Stimulated activated CD8-positive, alpha-beta memory T cell treated with anti-CD3 and anti-CD28 coated beads, Interleukin-12 subunit alpha, Interleukin-12 subunit beta, amount 100 ng/mL, for 24 hours (primary cell): Measurements from ENCODE around the gene ILF2.

Source experiments
- DNase-seq: peaks from one replicate; pipeline ENCODE4 v3.0.0-alpha.2; 2020; ENCODE audit errors: extremely low read depth

ILF2 gene

GRCh38 chr1:153627715-153628626, 42.8 kb downstream of the ILF2 start, which contains the start of gene S100A1:
S100A1 (plus strand) TSS chr1:153628434; CDS start chr1:153630522, 2,088 bp downstream.
- DNase-seq = no peak

GRCh38 chr1:153626904-153627714, 43.7 kb downstream of the ILF2 start, which contains the start of gene S100A13:
S100A13 (minus strand) TSS chr1:153627505; CDS start chr1:153626472, 1,033 bp downstream.
- no peak for DNase-seq

- DNase-seq = no peak
Observed at GRCh38 chr1:153626477-153626903, 44.3 kb downstream of the ILF2 start.

- no peak for DNase-seq
Observed at GRCh38 chr1:153624965-153625611, 45.7 kb downstream of the ILF2 start.

GRCh38 chr1:153623101-153623500, 47.7 kb downstream of the ILF2 start:
- no peak for DNase-seq

GRCh38 chr1:153619171-153619570, 51.6 kb downstream of the ILF2 start:
- no peak for DNase-seq

- no peak for DNase-seq
Observed at GRCh38 chr1:153617663-153618062, 53.1 kb downstream of the ILF2 start.

GRCh38 chr1:153616917-153617311, 53.9 kb downstream of the ILF2 start:
- DNase-seq = no peak

GRCh38 chr1:153616144-153616916, 54.5 kb downstream of the ILF2 start, which contains the start of gene S100A14:
S100A14 (minus strand) TSS chr1:153616325; CDS start chr1:153615858, 467 bp downstream.
- no peak for DNase-seq

GRCh38 chr1:153615406-153615805, 55.4 kb downstream of the ILF2 start:
- no peak for DNase-seq

- no peak for DNase-seq
Observed at GRCh38 chr1:153614906-153615305, 55.9 kb downstream of the ILF2 start.

- DNase-seq = no peak
Observed at GRCh38 chr1:153614189-153614900, 56.4 kb downstream of the ILF2 start.

GRCh38 chr1:153613406-153613805, 57.4 kb downstream of the ILF2 start:
- DNase-seq = no peak

- DNase-seq = no peak
Observed at GRCh38 chr1:153612755-153613331, 58.0 kb downstream of the ILF2 start, which contains the start of gene S100A16. S100A16 (minus strand) TSS chr1:153613137; CDS start chr1:153608151, 4,986 bp downstream.

- DNase-seq = no peak
Observed at GRCh38 chr1:153612111-153612754, 58.6 kb downstream of the ILF2 start.
